ENCODE data around the gene TLE4.

Gene TLE4

GRCh38 chr9:79567671-79568098 is 4.1 kb upstream of the TLE4 start:
- Histone ChIP-seq H3K4me3 (ENCODE audit: low read length) (peak overlapping the region; percentile 31; the same call in 1 of the 2 replicates), H3K9me3 (ENCODE audit: control insufficient read depth, insufficient read depth, low read length) (no peaks in the 10 kb centered on the region), H3K36me3 (ENCODE audit: control insufficient read depth, low read length) (no peaks in the 10 kb centered on the region; the same call in 1 of the 2 replicates), H3K4me1 (ENCODE audit: control insufficient read depth, low read length) (peaks cover 30% of the 10 kb centered on the region), H3K4me2 (ENCODE audit: low read length) (peak overlapping the region; percentile 65), H3K9me2 (replicated peaks; ENCODE audit: control insufficient read depth, low read length) (no peaks in the 10 kb centered on the region), H4K20me1 (ENCODE audit: control insufficient read depth, insufficient read depth, low read depth, low read length) (no peaks in the 10 kb centered on the region), H3F3A (ENCODE audit: control insufficient read depth, insufficient read depth) (peaks cover 22% of the 10 kb centered on the region), H3K27me3 (ENCODE audit: control insufficient read depth, low read length) (no peaks in the 10 kb centered on the region), H3K27ac (ENCODE audit: low read depth, low read length) (peak overlapping the region; percentile 50), H3K79me2 (ENCODE audit: control insufficient read depth, low read length) (no peaks in the 10 kb centered on the region)
- TF ChIP-seq EZH2phosphoT487 (IDR thresholded peaks at IDR 0.05; ENCODE audit: borderline replicate concordance, low read length), result no peak
- TF ChIP-seq, protein P1, sequence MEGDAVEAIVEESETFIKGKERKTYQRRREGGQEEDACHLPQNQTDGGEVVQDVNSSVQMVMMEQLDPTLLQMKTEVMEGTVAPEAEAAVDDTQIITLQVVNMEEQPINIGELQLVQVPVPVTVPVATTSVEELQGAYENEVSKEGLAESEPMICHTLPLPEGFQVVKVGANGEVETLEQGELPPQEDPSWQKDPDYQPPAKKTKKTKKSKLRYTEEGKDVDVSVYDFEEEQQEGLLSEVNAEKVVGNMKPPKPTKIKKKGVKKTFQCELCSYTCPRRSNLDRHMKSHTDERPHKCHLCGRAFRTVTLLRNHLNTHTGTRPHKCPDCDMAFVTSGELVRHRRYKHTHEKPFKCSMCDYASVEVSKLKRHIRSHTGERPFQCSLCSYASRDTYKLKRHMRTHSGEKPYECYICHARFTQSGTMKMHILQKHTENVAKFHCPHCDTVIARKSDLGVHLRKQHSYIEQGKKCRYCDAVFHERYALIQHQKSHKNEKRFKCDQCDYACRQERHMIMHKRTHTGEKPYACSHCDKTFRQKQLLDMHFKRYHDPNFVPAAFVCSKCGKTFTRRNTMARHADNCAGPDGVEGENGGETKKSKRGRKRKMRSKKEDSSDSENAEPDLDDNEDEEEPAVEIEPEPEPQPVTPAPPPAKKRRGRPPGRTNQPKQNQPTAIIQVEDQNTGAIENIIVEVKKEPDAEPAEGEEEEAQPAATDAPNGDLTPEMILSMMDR (IDR thresholded peaks at IDR 0.05; ENCODE audit: low read depth, low read length, poor library complexity, severe bottlenecking), result no peak

- H3K9me2 ChIP-seq (replicated peaks; ENCODE audit: control insufficient read depth, low read length), result no peaks in the 10 kb centered on the region
- TF ChIP-seq, protein P1 (IDR thresholded peaks at IDR 0.05; ENCODE audit: low read depth, low read length, poor library complexity, severe bottlenecking), result peak; percentile 38
- TF ChIP-seq EZH2phosphoT487 (IDR thresholded peaks at IDR 0.05; ENCODE audit: borderline replicate concordance, low read length), result no peak
- no peaks in the 10 kb centered on the region; the same call in 1 of the 2 replicates for H3K36me3 ChIP-seq (ENCODE audit: control insufficient read depth, low read length)
- peaks cover 30% of the 10 kb centered on the region for H3K4me1 ChIP-seq (ENCODE audit: control insufficient read depth, low read length)
- no peaks in the 10 kb centered on the region for H3K27me3 ChIP-seq (ENCODE audit: control insufficient read depth, low read length)
- H3F3A ChIP-seq (ENCODE audit: control insufficient read depth, insufficient read depth), result peaks cover 22% of the 10 kb centered on the region
- H3K27ac ChIP-seq (ENCODE audit: low read depth, low read length), result peak overlapping the region; percentile 50
- peak overlapping the region; percentile 31 for H3K4me3 ChIP-seq (ENCODE audit: low read length)
- H3K79me2 ChIP-seq (ENCODE audit: control insufficient read depth, low read length), result peaks cover 7% of the 10 kb centered on the region
- H3K9me3 ChIP-seq (ENCODE audit: control insufficient read depth, insufficient read depth, low read length), result no peaks in the 10 kb centered on the region
- H4K20me1 ChIP-seq (ENCODE audit: control insufficient read depth, insufficient read depth, low read depth, low read length), result no peaks in the 10 kb centered on the region
- peak overlapping the region; percentile 65 for H3K4me2 ChIP-seq (ENCODE audit: low read length)
Observed at GRCh38 chr9:79568337-79569101, 3.2 kb upstream of the TLE4 start.

DNA sequence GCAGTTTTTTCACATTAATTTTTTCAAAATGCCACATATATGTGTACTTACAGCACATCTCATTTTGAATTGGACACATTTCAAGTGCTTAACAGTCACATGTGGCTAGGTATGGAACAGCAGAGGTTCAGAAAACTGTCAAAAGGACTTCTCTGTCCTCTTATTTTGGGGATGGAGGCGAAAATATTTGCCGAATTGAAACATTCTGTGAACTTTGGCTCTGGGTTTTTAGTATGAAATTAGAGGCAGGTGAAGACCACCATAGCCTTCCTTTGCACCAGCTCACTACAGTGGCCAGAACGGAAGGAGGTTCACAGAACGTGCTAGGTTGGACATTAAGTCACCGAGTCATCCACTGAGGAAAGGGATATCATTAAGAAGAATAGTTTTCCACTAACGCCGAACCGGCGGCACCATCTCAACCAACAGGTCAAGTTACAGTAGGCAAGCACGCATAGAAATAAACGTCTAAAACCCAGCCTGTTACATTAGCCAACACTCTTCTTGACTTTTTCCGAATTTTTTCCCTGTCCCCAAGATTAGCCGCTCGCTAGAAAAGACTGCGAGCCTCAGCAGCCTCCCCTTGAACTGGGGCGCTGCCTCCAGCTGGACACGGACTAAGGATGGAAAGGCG is 1.8 kb upstream of the TLE4 start:
- TF ChIP-seq, protein P1 (IDR thresholded peaks at IDR 0.05; ENCODE audit: low read depth, low read length, poor library complexity, severe bottlenecking), result no peak
- TF ChIP-seq EZH2phosphoT487 (IDR thresholded peaks at IDR 0.05; ENCODE audit: borderline replicate concordance, low read length), result no peak
- Histone ChIP-seq H3K9me2 (replicated peaks; ENCODE audit: control insufficient read depth, low read length) (no peaks in the 10 kb centered on the region), H3K27ac (ENCODE audit: low read depth, low read length) (peak overlapping the region; percentile 86), H3K4me2 (ENCODE audit: low read length) (peak overlapping the region; percentile 70), H3F3A (ENCODE audit: control insufficient read depth, insufficient read depth) (peaks cover 22% of the 10 kb centered on the region), H3K9me3 (ENCODE audit: control insufficient read depth, insufficient read depth, low read length) (no peaks in the 10 kb centered on the region), H3K27me3 (ENCODE audit: control insufficient read depth, low read length) (no peaks in the 10 kb centered on the region), H3K36me3 (ENCODE audit: control insufficient read depth, low read length) (peaks cover 4% of the 10 kb centered on the region), H4K20me1 (ENCODE audit: control insufficient read depth, insufficient read depth, low read depth, low read length) (no peaks in the 10 kb centered on the region), H3K4me1 (ENCODE audit: control insufficient read depth, low read length) (peaks cover 44% of the 10 kb centered on the region), H3K4me3 (ENCODE audit: low read length) (peak overlapping the region; percentile 86), H3K79me2 (ENCODE audit: control insufficient read depth, low read length) (peaks cover 21% of the 10 kb centered on the region)

Data from DOHH2 (cell line).